NCI-H1694 treated with DMSO at 0.1 percent for 48 hours (cell line): Measurements from ENCODE around the gene PXK.
"Not testable (repeated sequence)": the region's sequence is repeated elsewhere in the genome, so short reads cannot be mapped to it uniquely, and the experiment has no call there.

Experiments used
- DNase-seq: peaks from one replicate; lab custom pipeline; 2025; lab: John Stamatoyannopoulos, UW

Gene PXK

DNA sequence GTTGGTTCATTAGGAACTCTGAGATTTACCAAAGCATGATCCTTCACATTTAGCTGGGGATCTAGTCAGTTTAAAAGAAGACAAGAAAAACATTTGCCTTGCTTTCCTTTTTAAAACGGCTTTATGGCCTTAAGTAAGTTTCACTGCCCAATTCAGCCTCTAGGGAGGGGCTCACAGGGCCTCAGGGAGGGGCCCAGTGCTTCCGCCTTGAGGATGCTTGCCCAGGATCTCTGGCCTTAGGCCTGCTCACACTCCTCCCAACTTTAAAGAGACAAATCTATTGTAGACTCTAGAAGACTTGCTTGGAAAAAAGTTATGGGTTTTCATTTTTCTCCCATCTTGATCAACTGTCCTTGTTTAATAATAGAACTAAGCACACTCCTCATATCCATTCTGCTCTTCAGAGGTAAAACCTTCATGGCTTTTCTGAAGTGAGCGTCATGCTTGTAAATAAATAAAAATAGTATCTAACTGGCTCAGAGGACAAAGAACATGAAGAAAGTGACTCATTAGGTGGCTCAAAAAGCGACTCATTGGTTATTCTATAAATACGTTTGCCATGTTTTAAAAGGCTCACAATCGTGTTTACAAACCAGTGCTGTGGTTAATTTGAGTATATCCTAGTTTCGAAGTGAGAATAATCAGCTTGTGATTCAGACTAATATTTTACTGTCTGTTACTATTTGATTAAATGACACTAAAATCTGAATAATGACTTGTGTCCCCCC lies 87.3 kb downstream of the PXK start:
- DNase-seq = no peak

DNA sequence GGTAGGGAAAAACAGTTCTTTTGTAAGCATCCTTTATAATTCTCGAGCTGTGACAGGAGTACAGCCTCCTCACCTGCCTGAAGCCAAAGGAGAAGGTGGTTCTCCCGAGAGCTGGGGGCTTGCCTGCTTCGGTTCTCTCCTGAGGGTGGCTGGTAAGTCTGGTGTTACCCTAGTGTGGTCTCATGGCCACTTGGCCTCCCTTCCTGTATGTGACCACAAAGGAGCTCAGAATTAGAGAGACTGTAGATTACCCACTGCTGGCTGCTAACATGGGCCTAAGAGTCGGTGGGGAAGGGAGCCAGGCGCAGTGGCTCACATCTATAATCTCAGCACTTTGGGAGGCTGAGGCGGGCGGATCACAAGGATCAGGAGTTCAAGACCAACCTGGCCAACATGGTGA lies 88.3 kb downstream of the PXK start:
- DNase-seq = no peak

DNA sequence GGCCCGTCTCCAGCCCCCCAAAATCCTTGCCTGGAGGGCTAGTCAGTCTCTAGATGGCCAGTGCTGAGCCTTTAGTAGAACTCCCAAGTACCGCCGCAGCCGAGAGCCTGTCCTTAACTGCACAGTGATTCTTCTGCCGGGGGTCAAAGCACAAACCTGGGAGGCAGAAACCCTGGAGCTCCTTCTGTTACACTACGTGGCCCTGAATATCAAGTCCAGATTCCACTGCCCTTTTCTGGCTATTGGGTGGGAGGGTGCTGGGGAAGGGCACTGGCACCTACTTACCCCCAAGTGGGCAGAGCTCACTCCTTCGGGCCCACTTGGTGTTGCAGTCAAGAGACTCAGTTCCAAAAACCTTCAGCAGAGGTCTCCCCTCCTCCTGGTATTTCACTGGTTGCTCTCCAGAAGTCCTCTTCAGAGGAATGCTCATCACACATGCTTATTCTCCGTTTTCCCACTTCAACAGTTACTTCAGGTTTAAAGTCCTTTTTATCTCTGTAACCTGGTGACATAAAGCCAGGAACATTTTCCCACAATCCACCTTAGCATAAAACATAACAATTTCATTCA lies 90.1 kb downstream of the PXK start:
- no peak for DNase-seq

DNA sequence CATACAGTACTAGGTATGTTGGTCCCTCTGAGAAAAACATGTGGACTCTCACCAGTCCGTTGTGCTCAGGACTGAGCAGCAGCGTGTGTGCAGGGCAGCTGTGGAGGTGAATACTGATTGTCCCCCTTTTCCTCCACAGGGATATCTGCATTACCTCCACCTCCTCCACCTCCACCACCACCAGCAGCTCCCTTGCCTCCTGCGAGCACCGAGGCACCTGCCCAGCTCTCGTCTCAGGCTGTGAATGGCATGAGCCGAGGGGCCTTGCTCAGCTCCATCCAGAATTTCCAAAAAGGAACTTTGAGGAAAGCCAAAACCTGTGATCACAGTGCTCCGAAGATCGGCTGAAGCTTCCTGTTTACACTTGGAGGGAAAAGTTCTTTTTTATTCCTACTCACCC lies 91.9 kb downstream of the PXK start:
- no peak for DNase-seq

DNA sequence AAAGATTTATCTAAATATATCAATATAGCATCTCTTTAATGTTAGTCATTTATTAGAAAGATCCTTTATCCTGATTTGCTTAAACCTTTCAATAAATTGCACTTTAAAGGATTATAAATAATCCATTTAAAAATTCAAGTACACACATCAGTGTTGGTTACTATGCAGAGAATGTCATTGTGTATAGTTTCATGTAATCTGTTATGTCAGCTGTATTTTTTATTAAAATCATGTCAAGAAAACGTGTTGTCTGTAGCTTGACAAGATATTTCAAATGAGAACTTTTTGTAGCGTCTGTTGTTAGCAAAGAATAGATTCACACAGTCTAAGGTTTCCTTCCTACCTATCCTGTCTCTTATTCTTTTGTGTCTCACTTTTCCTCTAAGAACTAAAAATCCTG lies 93.1 kb downstream of the PXK start:
- no peak for DNase-seq

DNA sequence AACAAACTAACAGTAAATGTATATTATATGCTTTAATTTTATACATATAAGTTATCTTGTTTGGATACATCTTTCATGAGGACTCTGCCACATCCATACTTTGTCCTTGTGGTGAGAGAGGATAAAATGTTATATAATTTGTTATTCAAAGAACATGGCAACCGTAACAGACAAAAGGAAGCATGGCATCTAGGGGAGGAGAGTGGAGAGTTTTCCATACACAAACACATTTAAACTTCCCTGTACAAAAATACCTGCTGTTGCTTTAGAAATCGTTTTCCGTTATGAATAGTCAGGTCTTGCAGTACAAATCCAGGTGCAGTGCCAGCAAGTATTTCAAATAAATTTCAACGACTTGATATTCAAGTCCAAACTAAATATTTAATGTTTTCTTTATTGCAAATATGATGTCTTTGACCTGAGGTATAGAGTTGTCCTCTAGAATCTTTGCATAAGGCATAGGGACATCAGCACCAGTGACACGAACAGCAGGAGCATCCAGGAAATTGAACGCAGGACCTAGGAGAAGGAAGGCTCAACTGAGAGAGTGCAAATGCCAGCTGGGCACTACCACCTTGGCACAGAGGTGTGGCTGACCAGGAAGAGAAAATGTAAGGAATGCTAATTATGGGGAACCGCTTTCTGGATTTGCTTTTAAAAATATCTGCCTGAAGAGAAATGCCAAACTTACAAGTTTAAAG lies 95.1 kb downstream of the PXK start:
- DNase-seq = no peak

DNA sequence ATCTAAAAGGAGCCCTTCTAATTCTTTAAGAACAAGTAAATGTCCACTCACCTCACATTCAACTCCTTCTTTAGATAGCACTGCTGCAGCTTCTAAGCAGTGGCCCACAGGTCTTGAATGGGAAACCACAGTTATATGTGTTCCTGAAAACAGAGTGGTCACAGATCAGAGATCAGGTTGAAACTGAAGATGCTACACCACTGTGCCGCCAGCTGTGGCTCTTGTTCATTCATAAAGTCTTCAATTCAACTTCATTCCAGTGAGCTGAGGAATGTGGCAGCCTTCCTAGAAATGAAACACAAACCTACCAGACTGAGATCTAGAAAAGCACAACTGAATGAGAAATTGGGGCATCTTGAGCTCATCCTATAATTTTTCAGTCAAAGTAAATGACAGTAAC lies 97.0 kb downstream of the PXK start:
- DNase-seq = no peak

DNA sequence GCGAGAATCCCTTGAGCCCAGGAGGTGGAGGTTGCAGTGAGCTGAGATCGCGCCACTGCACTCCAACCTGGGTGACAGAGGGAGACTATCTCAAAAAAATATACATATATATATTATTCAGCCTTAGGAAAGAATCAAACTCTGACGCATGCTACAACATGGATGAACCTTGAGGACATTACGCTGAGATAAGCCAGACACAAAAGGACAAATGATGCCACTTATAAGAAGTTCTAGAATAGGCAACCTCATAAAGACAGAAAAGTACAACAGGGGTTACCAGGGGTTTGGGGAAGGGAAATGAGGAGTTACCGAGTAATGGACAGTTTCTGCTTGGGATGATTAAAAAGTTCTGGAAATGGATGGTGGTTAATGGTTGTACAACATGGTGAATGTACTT lies 100.2 kb downstream of the PXK start:
- no peak for DNase-seq

DNA sequence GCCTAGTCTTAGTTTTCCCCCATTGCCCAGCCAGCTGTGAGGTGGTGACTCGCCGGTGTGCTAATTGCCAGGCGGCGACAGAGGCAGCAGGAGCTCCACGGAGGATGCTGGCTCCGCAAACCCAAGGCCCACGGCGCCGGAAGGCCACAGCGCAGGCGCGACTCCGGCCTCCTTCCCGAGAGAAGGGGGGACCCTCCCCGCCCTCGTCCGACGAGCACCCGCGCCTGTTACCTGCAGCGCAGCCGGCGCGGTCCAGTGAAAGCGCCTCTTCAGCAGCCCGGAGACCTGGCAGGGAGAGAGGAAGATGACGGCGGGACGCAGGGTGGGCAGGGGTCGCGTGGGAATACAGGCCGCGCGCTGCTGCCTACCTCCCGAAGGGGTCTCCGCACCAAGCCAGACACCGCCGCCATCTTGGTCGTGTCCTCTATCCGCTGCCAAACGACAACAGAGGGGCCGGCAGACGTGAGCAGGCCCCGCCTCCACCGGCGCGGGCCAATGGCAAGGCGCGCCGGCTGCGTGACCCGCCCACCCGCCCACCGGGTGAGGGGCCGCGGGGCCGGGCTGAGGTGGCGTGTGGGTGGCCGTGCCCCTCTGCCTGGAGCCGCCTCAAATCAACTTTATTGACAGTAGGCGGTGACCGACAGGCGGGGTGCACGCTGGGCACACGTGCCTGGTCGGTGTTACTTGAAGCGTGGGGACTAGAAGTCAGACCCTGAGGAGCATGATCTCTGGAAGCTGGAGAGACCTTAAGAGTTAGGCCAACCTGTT lies 100.9 kb downstream of the PXK start, which contains the start of gene PDHB:
Gene PDHB, minus strand, starts transcription at position 433 of the 768 bp plus-strand sequence. Its CDS starts 23 bp downstream, at position 410.
- DNase-seq = peak; percentile 56

DNA sequence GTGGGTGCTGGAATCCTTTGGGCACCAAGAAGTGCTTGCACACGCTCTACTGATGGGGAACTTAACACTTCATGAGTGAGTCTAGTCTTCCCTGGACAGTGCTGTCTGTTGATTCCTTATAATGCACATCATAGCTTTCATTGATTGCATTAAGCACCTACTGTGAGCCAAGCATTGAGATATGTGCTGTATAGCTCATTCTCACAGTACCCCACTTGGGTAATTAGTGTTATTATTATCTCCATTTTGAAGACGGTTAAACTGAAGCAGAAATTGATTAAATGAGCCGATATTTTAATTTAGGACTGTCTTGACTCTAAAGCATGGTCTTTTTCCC lies 101.4 kb downstream of the PXK start:
- DNase-seq = no peak

DNA sequence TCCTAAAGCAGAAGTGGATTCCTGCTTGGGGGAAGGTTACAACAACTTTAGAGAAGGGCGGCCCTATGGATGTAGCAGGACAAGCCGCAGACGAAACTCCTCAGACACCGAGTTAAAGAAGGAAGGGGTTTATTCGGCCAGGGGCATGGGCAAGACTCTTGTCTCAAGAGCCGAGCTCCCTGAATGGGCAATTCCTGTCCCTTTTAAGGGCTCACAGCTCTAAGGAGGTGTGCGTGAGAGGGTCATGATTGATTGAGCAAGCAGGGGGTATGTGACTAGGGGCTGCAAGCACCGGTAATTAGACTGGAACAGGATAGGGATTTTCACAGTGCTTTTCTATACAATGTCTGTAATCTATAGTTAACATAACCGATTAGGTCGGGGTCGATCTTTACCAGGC lies 101.8 kb downstream of the PXK start:
- DNase-seq = no peak

DNA sequence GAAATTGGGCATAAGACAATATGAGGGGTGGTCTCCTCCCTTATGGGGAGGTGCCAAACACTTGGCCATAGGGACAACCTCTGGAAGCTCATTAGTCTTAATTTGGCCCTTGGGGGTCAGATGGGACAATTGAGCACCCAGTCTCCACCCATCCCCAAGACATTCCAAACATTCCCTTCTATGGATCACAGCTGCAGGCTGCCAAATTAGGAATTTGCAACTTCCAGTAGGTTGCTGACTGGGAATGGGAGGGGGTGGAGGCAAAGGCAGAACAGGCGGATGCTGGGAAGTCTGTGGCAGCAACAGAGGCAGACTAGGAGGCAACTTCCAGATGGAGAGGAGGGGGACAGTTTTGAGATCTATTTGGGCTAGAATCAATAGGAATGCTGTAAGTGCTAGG lies 102.3 kb downstream of the PXK start:
- DNase-seq = no peak

DNA sequence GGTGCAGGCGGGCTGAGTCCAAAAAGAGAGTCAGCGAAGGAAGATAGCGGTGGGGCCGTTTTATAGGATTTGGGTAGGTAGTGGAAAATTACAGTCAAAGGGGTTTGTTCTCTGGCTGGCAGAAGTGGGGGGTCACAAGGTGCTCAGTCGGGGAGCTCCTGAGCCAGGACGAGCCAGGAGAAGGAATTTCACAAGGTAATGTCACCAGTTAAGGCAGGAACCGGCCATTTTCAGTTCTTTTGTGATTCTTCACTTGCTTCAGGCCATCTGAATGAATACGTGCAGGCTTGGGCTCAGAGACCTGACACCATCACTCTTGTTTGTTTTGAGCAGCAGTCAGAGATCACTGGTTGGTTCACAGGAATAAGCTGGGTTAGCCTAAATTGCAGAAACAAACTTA lies 104.6 kb downstream of the PXK start:
- DNase-seq = not testable (repeated sequence)

DNA sequence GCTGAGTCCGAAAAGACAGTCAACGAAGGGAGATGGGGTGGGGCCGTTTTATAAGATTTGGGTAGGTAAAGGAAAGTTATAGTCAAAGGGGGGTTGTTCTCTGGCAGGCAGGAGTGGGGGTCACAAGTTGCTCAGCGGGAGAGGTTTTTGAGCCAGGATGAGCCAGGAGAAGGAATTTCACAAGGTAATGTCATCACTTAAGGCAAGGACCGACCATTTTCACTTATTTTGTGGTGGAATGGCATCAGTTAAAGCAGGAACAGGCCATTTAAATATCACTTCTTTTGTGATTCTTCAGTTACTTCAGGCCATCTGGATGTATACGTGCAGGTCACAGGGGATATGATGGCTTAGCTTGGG lies 108.3 kb downstream of the PXK start:
- DNase-seq = not testable (repeated sequence)

DNA sequence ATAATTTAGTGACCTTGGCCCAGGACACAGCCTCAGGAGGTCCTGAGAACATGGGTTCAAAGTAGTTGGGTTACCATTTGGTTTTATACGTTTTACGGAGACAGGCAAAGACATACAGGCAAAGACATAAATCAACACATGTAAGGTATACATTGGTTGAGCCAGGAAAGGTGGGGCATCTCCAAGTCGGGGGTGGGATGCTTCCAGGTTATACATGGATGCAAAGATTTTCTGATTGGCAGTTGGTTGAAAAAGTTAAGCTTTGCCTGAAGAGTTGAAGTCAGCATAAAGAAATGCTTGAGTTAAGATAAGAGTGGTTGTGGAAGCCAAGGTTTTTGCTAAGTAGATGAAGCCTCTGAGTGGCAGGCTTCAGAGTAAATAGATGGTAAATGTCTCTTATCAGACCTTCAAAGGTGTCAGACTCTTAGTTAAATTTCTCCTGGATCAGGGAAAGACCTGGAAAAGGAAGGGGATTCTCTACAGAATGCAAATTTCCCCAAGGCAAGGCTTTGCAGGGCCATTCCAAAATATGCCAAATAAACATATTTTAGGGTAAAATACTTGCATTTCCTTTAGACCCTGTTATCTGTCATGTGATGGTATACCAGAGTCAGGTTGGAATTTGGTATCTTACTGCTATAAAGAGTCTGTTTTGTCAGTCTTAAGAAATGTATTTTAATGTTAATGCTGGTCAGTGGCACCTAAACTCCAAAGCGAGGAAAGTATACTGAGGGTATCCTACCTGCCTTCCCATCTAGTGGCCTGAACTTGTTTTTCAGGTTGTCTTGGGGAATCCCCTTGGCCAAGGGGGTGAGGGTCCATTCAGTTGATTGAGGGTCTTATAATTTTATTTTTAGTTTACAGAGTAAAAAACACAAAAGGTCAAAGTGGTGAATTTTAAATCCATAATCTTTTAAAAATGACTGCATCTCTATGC lies 109.1 kb downstream of the PXK start:
- DNase-seq = no peak

DNA sequence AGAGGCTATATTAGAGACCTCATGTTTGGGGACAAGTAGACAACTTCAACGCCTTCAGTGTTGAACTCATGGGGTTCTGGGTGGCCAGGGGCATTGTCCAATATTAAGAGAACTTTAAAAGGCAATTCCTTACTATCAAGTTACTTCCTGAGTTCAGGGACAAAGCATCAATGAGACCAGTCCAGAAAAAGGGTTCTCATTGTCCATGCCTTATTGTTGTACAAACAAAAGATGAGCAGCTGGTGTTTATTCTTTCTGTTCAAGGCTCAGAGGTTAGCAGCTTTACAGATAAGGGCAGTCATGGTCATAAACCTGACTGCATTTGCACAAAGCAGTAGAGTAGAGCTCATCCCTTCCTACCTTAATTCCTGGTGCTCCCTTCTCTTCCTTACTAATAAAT lies 119.5 kb downstream of the PXK start:
- DNase-seq = no peak

DNA sequence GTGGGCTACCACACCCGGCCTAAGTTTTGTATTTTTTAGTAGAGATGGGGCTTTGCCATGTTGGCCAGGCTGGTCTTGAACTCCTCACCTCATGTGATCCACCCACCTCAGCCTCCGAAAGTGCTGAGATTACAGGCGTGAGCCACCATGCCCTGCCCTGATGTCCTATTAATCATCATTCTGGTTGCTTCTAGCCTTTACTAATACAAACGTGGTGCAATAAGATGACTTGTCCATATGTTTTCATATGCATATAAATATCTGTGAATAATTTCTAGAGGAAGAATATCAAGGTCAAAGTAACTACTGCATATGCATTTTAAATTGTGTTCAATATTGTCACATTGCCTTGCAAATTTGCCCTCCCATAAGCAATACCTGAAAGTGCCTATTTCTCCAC lies 126.5 kb downstream of the PXK start:
- no peak for DNase-seq

DNA sequence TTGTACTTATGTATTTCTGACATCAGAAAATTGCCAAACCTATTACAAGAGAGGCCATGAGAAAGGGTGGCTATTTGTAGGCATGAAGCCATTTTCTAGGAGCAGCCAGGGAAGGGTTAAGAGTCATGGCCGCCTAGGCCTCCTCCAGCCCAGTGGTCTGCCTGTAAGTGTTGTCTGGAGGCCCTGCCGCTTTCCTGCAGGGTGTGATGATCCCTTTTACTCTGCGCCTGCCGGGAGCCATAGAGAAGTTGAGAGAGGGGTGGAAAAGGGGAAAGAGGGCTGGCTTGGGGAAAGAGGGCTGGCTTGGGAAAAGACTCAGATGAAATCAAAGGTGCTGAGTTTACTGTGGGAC lies 130.1 kb downstream of the PXK start:
- DNase-seq = no peak

DNA sequence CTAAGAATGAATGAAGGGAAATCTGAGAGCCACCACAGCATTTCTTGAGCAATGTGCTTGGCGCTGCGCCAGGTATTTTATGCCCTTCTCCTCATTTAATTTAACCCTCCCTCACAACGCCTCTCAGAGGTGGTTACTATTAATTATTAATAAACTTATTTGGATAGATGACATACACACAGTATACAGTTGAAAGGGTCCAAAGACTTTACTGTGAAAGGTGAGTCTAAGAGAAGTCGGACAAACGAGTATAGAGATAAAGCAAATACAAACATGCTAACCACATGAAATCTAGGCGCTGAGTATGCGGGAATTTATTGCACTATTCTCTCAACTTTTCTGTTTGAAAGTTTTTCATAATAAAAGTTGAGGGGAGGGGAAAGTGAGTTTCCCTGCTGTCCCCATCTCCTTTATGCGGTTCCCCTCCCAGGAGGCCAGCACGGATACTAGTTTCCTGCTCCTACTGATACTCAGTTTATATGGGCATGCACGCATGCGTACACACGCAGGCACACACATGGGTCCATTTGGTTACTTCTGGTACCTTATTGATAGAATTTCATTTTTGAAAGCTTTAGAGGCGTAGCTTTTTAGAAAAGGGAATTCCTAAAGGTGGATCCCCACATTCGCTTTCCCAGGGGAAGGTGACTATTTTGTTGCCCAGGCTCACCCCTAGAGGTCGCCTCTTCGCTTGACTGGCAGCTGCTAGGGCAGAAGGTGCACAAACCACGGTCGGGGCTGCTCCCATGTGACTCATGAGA lies 130.7 kb downstream of the PXK start:
- DNase-seq = peak; percentile 33

DNA sequence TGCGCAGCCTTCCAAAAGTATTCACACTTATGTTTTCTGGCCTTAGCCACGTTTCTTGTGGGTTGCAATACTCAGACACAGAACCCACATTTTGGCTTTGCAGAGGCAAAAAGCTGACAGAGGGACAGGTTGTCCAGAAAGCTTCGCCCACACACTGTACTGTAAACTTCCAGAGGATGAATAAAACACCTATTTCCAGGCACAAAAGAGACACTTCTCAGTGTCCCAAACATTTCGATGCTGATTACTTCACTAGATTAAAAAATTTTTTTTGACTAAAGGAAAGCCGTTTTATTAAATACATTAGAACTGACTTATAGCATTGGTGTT lies 131.2 kb downstream of the PXK start:
- DNase-seq = no peak

DNA sequence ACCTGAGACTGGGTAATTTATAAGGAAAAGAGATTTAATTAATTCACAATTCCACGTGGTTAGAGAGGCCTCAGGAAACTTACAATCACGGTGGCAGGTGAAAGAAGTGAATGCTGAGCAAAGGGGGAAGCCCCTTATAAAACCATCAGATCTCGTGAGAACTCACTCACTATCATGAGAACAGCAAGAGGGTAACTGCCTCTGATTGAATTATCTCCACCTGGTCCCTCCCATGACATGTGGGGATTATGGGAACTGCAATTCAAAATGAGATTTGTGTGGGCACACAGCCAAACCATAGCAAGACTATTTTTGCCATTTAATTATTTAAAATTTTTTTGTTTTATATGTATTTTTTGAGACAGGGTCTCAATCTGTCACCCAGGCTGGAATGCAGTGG lies 132.2 kb downstream of the PXK start:
- no peak for DNase-seq
